Lower leg skin (tissue), 3 donors: ENCODE results near the gene ASIC3.

ENCODE experiments used
- POLR2A ChIP-seq, 2 donors: fragments of 450-650 bp; IDR thresholded peaks; one replicate each; pipeline ENCODE4 v1.6.1; 2016 to 2017; ENCODE audit warnings: antibody characterized with exemption in 2 of 2, mild to moderate bottlenecking in 1 of 2, moderate library complexity in 1 of 2
- TF ChIP-seq, protein P1 (sequence below), 3 donors: fragments of 450-650 bp; IDR thresholded peaks; one replicate each; pipeline ENCODE4 v1.5.1; 2016; ENCODE audit warnings: antibody characterized with exemption in 3 of 3, mild to moderate bottlenecking in 3 of 3, moderate library complexity in 2 of 3

DNA sequence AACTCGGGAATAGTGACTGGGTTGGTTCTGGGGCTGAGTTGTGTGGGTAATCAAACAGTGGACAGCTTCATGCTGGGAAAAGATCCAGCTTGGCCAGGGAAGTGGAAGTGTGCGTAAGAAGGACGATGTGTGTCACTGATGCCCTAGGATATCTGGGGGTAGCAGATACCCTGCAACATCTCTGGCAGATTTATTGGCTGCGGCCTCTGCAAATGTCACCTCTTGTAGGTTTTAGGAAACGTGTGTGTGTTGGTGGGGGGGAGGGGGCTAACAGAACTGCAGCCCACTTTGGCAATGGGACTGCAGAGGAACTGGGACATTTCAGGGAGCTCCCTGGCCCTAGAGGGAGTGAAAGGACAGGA, 37.0 kb downstream of the ASIC3 start:
- TF ChIP-seq, protein P1, sequence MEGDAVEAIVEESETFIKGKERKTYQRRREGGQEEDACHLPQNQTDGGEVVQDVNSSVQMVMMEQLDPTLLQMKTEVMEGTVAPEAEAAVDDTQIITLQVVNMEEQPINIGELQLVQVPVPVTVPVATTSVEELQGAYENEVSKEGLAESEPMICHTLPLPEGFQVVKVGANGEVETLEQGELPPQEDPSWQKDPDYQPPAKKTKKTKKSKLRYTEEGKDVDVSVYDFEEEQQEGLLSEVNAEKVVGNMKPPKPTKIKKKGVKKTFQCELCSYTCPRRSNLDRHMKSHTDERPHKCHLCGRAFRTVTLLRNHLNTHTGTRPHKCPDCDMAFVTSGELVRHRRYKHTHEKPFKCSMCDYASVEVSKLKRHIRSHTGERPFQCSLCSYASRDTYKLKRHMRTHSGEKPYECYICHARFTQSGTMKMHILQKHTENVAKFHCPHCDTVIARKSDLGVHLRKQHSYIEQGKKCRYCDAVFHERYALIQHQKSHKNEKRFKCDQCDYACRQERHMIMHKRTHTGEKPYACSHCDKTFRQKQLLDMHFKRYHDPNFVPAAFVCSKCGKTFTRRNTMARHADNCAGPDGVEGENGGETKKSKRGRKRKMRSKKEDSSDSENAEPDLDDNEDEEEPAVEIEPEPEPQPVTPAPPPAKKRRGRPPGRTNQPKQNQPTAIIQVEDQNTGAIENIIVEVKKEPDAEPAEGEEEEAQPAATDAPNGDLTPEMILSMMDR (IDR thresholded peaks at IDR 0.05) = no peak
- TF ChIP-seq POLR2A (IDR thresholded peaks at IDR 0.05) = no peak
